SH-SY5Y (cell line): ENCODE measurements around the gene PCGF3.

ENCODE experiments used
- GATA2 ChIP-seq: IDR thresholded peaks from 2 replicates; pipeline ENCODE4 v1.6.1; 2011; ENCODE audit warnings: mild to moderate bottlenecking, low read depth, low read length
- GATA3 ChIP-seq: IDR thresholded peaks from 2 replicates; pipeline ENCODE4 v1.6.1; 2011; ENCODE audit warnings: low read depth, mild to moderate bottlenecking, low read length, moderate library complexity

GRCh38 chr4:658681-659667 lies 46.7 kb upstream of the PCGF3 start:
- TF ChIP-seq GATA3 (no peak), GATA2 (no peak)
